Stimulated activated CD8-positive, alpha-beta memory T cell treated with anti-CD3 and anti-CD28 coated beads, Interleukin-15, amount 100 ng/mL, for 4 hours (primary cell): ENCODE results near the gene SLC35F3.

Experiments used
- DNase-seq, 2 donors: peaks; one replicate each; pipeline ENCODE4 v3.0.0-alpha.2; 2020; ENCODE audit warnings: low read depth in 2 of 2

The SLC35F3 gene

GRCh38 chr1:233912447-233912846 lies 8.0 kb downstream of the SLC35F3 start:
- no peak for DNase-seq

GRCh38 chr1:233912909-233913308 lies 8.4 kb downstream of the SLC35F3 start:
- no peak for DNase-seq

- DNase-seq, result no peak
These were observed 12.2 kb downstream of the SLC35F3 start for GRCh38 chr1:233916706-233917105.

- no peak for DNase-seq
These were observed 15.3 kb downstream of the SLC35F3 start for GRCh38 chr1:233919786-233920185.

GRCh38 chr1:233928123-233928522 lies 23.6 kb downstream of the SLC35F3 start:
- no peak for DNase-seq

GRCh38 chr1:233933339-233933738 lies 28.9 kb downstream of the SLC35F3 start:
- no peak for DNase-seq

GRCh38 chr1:233935297-233935868 lies 30.9 kb downstream of the SLC35F3 start:
- DNase-seq, result no peak

GRCh38 chr1:233936422-233936821 lies 31.9 kb downstream of the SLC35F3 start:
- DNase-seq, result no peak

GRCh38 chr1:233936842-233937241 lies 32.4 kb downstream of the SLC35F3 start:
- DNase-seq, result no peak

- DNase-seq, result no peak
These were observed 34.0 kb downstream of the SLC35F3 start for GRCh38 chr1:233938476-233938875.

- no peak for DNase-seq
These were observed 35.0 kb downstream of the SLC35F3 start for GRCh38 chr1:233939451-233939850.

GRCh38 chr1:233940908-233941307 lies 36.4 kb downstream of the SLC35F3 start:
- no peak for DNase-seq

- DNase-seq, result no peak
These were observed 40.1 kb downstream of the SLC35F3 start for GRCh38 chr1:233944601-233945000.

- no peak for DNase-seq
These were observed 41.1 kb downstream of the SLC35F3 start for GRCh38 chr1:233945573-233945972.

GRCh38 chr1:233945979-233946378 lies 41.5 kb downstream of the SLC35F3 start:
- DNase-seq, result no peak

GRCh38 chr1:233946724-233947123 lies 42.2 kb downstream of the SLC35F3 start:
- no peak for DNase-seq

- DNase-seq, result no peak
These were observed 47.3 kb downstream of the SLC35F3 start for GRCh38 chr1:233951804-233952203.

- DNase-seq, result no peak
These were observed 53.2 kb downstream of the SLC35F3 start for GRCh38 chr1:233957691-233958090.

- no peak for DNase-seq
These were observed 54.6 kb downstream of the SLC35F3 start for GRCh38 chr1:233959102-233959501.

- DNase-seq, result no peak
These were observed 55.5 kb downstream of the SLC35F3 start for GRCh38 chr1:233959971-233960370.

GRCh38 chr1:233960386-233960785 lies 55.9 kb downstream of the SLC35F3 start:
- DNase-seq, result no peak

GRCh38 chr1:233962878-233963277 lies 58.4 kb downstream of the SLC35F3 start:
- DNase-seq, result no peak

- DNase-seq, result no peak
These were observed 61.4 kb downstream of the SLC35F3 start for GRCh38 chr1:233965856-233966255.

GRCh38 chr1:233971753-233972152 lies 67.3 kb downstream of the SLC35F3 start:
- no peak for DNase-seq
